G401.6 (cell line): Measurements from ENCODE around the gene PDLIM5.

Experiments used
- FAIRE-seq: peaks from 2 replicates; lab custom pipeline; 2012; peaks lifted over from hg19 to GRCh38; lab: Jason Lieb, UNC

PDLIM5 gene

GRCh38 chr4:94561249-94562024 lies 109.7 kb downstream of the PDLIM5 start:
- FAIRE-seq = no peak

GRCh38 chr4:94562285-94562684 lies 110.5 kb downstream of the PDLIM5 start:
- FAIRE-seq = no peak

DNA sequence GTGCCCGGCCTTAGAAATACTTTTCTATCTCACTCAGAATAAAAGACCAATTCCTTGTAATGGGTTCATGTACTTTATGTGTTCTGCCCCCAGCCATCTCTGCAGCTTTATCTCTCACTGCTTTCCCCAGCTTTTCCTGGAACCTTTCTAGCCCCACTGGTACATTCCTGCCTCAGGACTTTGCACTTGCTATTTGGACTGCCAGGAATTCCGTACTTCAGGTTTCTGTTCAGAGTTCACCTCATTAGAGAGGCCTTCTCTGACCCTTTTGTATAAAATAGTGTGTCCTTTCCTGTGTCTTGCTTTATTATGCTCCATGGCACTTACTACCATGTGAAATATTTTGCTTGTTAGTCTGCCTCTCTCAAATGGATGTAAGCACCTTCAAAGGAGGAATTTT lies 112.5 kb downstream of the PDLIM5 start:
- no peak for FAIRE-seq

DNA sequence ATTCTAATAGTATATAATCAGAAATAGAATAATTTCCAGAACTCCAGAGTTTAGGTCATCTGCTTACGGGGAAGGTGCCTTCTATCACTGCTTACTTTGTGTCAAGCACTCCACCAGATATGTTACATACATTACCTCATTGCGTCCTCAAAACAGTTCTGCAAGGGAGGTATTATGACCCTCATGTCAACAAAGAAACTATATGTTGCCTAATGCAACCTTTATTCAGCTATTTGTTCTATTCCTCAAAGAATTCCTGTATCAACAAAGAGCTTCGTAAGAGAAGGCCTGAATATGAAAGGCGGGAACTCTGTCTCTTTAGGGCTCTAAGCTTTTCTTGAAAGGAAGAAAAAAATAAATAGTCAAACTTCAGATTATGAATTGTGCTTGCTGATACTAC lies 114.7 kb downstream of the PDLIM5 start:
- FAIRE-seq = no peak

DNA sequence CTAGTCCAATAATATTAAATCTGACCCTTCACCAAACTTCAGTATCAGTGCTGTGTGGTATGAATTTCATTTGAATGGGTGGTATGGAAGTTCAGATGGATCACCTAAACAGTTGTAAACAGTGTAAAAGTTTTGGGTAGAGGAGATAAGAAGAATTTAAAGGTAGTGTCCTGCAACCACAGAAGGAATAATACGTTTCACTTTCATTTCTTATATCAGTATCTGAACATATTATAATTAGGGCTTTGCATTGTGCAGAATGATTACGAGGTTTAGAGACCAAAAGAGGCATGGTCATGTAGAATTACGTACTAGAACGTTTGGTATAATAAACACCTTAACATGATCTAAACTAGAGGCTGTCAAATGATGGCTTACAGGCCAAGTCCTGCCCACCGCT lies 116.1 kb downstream of the PDLIM5 start:
- FAIRE-seq = no peak

GRCh38 chr4:94570558-94570957 lies 118.8 kb downstream of the PDLIM5 start:
- no peak for FAIRE-seq

DNA sequence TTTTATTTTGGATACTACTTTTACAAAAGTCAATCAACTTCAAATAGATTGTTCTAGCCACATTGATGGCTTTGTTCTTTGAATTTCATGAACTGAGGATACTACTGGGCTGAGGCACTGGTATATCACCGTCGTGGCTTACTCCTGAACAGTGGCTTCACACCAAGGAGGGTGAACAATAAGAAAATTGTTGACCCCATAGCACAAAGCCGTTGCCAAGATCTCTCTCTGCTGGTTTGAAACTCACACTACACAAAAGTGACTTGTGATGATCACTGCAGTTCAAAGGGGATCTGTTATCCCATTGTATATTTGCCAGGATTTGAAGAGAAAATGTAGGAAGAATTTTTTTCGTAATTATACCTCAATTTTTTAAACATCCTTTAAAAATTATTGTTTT lies 119.6 kb downstream of the PDLIM5 start:
- FAIRE-seq = no peak

GRCh38 chr4:94571715-94572114 lies 120.0 kb downstream of the PDLIM5 start:
- no peak for FAIRE-seq

GRCh38 chr4:94574050-94574449 lies 122.3 kb downstream of the PDLIM5 start:
- no peak for FAIRE-seq

- FAIRE-seq = peak; percentile 19
Measured at GRCh38 chr4:94574616-94575015, 122.9 kb downstream of the PDLIM5 start.

- FAIRE-seq = no peak
Measured at GRCh38 chr4:94575652-94576051, 123.9 kb downstream of the PDLIM5 start.

DNA sequence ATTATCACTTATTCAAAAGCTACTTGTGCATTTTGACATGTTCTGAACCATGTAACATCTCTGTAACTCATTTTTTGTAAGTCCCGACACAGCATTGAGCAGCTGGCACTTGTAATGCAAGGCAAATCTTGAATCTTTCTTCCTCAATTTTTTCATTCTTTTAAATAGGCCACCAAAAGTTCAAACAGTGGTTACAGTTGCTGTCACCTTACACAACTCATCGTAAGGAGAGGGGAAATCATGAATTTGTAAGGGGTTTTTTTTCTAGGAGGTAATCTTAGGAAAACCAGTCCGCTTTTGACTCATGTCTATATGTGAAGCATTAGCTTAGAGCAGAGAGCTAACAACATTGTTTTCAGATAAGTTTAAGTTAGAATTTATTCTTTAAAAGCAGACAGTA lies 124.5 kb downstream of the PDLIM5 start:
- FAIRE-seq = no peak

GRCh38 chr4:94577136-94577535 lies 125.4 kb downstream of the PDLIM5 start:
- no peak for FAIRE-seq

- FAIRE-seq = no peak
Measured at GRCh38 chr4:94578195-94578594, 126.5 kb downstream of the PDLIM5 start.

DNA sequence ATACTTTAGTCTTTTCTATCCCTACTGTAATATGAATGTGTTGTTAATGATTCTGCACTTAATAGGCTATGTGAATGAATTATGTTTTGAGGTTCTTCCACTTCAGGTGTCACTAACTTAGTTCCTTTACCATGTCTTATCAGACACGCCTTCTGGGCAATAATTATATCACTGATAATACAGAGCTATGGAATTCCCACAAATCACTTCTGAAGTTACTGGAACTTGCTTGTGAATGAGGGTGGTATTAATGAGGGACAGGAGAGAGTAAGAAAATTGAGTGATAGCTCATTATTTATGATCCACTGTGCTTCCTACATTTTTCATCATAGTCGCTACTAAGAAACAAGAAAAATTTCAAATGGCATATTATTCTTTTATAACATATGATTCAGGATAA lies 130.0 kb downstream of the PDLIM5 start:
- no peak for FAIRE-seq

- no peak for FAIRE-seq
Measured at GRCh38 chr4:94582517-94582916, 130.8 kb downstream of the PDLIM5 start.

DNA sequence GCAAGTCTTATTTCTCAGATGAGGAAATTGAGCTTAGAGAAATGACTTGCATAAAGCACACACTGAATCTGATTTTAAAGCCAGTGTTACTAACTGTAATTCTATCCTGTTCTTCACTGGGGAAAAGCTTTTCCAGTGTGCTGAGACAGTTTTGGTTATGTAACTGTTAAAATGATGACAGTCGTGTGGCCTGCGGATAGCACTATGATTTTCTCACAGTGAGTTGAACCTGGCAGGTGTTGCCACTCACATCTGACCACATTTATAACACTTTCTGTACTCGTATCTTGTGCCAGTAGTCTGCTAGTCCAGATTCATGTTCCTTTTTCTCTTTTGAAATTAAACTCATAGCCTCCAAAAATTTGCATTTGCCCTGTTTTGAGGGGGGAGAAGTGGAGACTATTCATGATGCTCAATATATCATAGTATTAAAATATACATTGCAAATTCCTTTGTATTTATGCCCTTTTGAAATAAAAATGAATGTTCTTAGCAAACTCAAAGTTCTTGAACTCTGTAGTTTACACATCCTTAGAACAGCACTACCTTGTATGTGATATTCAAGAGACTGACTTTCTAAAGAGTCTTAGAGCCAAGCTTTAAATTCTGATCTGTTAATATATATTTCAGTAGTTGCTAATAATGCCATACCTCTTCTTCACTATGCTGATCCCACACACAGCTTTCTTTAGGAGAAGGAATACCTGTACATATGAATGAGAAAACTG lies 132.3 kb downstream of the PDLIM5 start:
- FAIRE-seq = no peak

- no peak for FAIRE-seq
Measured at GRCh38 chr4:94588896-94589693, 137.4 kb downstream of the PDLIM5 start.

- FAIRE-seq = no peak
Measured at GRCh38 chr4:94590493-94590892, 138.8 kb downstream of the PDLIM5 start.

GRCh38 chr4:94591289-94591688 lies 139.5 kb downstream of the PDLIM5 start:
- no peak for FAIRE-seq

DNA sequence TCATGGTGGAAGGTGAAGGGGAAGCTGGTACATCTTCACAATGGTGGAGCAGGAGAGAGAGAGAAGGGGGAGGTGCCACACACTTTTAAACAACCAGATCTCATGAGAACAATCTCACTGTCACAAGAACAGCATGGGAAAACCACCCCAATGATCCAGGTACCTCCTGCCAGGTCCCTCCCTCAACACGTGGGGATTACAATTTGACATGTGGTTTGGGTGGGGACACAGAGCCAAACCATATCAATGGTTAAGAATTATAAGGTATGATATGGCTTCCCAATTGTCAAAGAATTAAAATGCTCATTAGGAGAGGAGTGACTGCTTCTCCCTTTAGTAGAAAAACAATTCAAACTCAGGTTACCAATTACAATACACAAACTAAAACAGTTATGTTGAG lies 143.3 kb downstream of the PDLIM5 start:
- FAIRE-seq = no peak

- FAIRE-seq = peak; percentile 90
Measured at GRCh38 chr4:94595880-94596483, 144.2 kb downstream of the PDLIM5 start.

GRCh38 chr4:94598758-94599157 lies 147.0 kb downstream of the PDLIM5 start:
- FAIRE-seq = no peak
